ENCODE measurements around the gene KIT.

KIT gene

GRCh38 chr4:54746218-54746617 is 88.5 kb downstream of the KIT start:
- Histone ChIP-seq H3K4me3 (ENCODE audit: low read depth, low read length) (no peak overlapping the region), H3K36me3 (replicated peaks) (no peaks in the 10 kb centered on the region), H3K27ac (no peak overlapping the region), H3K27me3 (replicated peaks) (no peaks in the 10 kb centered on the region)
- DNase-seq: no peak
- TF ChIP-seq CTCF (IDR thresholded peaks at IDR 0.05; ENCODE audit: low read depth, low read length, missing control alignments): no peak
- in situ Hi-C loops (cut with HindIII; ENCODE audit: low pct_ligation_motif_present, low sequenced_read_pairs): no loop called here

- Histone ChIP-seq H3K4me3 (ENCODE audit: low read depth, low read length) (no peak overlapping the region), H3K27me3 (replicated peaks) (no peaks in the 10 kb centered on the region), H3K36me3 (replicated peaks) (no peaks in the 10 kb centered on the region), H3K27ac (no peak overlapping the region)
- in situ Hi-C loops (cut with HindIII; ENCODE audit: low pct_ligation_motif_present, low sequenced_read_pairs): no loop called here
- no peak for TF ChIP-seq CTCF (IDR thresholded peaks at IDR 0.05; ENCODE audit: low read depth, low read length, missing control alignments)
- no peak for DNase-seq
Observed at GRCh38 chr4:54750341-54750740, 92.6 kb downstream of the KIT start.

GRCh38 chr4:54754394-54754793 is 96.6 kb downstream of the KIT start:
- in situ Hi-C loops (cut with HindIII; ENCODE audit: low pct_ligation_motif_present, low sequenced_read_pairs): no loop called here
- H3K27ac ChIP-seq: no peak overlapping the region
- no peak for DNase-seq
- TF ChIP-seq CTCF (IDR thresholded peaks at IDR 0.05; ENCODE audit: low read depth, low read length, missing control alignments): no peak
- H3K4me3 ChIP-seq (ENCODE audit: low read depth, low read length): no peak overlapping the region
- no peaks in the 10 kb centered on the region for H3K27me3 ChIP-seq (replicated peaks)
- no peaks in the 10 kb centered on the region for H3K36me3 ChIP-seq (replicated peaks)

- no peak for TF ChIP-seq CTCF (IDR thresholded peaks at IDR 0.05; ENCODE audit: low read depth, low read length, missing control alignments)
- no peak overlapping the region for H3K27ac ChIP-seq
- H3K36me3 ChIP-seq (replicated peaks): no peaks in the 10 kb centered on the region
- no peaks in the 10 kb centered on the region for H3K27me3 ChIP-seq (replicated peaks)
- in situ Hi-C loops (cut with HindIII; ENCODE audit: low pct_ligation_motif_present, low sequenced_read_pairs): no loop called here
- H3K4me3 ChIP-seq (ENCODE audit: low read depth, low read length): no peak overlapping the region
- DNase-seq: no peak
Observed at GRCh38 chr4:54764476-54764875, 106.7 kb downstream of the KIT start.

GRCh38 chr4:54767376-54767775 is 109.6 kb downstream of the KIT start:
- DNase-seq: no peak
- no peak overlapping the region for H3K4me3 ChIP-seq (ENCODE audit: low read depth, low read length)
- H3K36me3 ChIP-seq (replicated peaks): no peaks in the 10 kb centered on the region
- in situ Hi-C loops (cut with HindIII; ENCODE audit: low pct_ligation_motif_present, low sequenced_read_pairs): no loop called here
- no peaks in the 10 kb centered on the region for H3K27me3 ChIP-seq (replicated peaks)
- no peak overlapping the region for H3K27ac ChIP-seq
- TF ChIP-seq CTCF (IDR thresholded peaks at IDR 0.05; ENCODE audit: low read depth, low read length, missing control alignments): no peak

- no peak for DNase-seq
- in situ Hi-C loops (cut with HindIII; ENCODE audit: low pct_ligation_motif_present, low sequenced_read_pairs): no loop called here
- TF ChIP-seq CTCF (IDR thresholded peaks at IDR 0.05; ENCODE audit: low read depth, low read length, missing control alignments): no peak
- H3K4me3 ChIP-seq (ENCODE audit: low read depth, low read length): no peak overlapping the region
- no peak overlapping the region for H3K27ac ChIP-seq
- no peaks in the 10 kb centered on the region for H3K27me3 ChIP-seq (replicated peaks)
- H3K36me3 ChIP-seq (replicated peaks): no peaks in the 10 kb centered on the region
Observed at GRCh38 chr4:54773022-54773421, 115.3 kb downstream of the KIT start.
